B cell (primary cell): Measurements from ENCODE around the gene RHOV. TPM values are rescaled to one million over a fixed set of nuclear protein-coding genes. Genes with fewer than 3 reads are reported as not detected.
A peak's percentile ranks its signal among the peaks of the same experiment; 100 is the strongest.

Experiments
- ATAC-seq: fragments of 200-7000 bp; cut with Tn5 transposase; one replicate; pipeline ENCODE4 v1.10.0; 2021; ENCODE audit warnings: low read depth, mild to moderate bottlenecking, moderate number of reproducible peaks, moderate library complexity
- CTCF ChIA-PET: fragments of 350-600 bp; sonication (Branson Sonifier 250); formaldehyde crosslinking; loops from one replicate; lab custom pipeline; 2021; ENCODE audit warnings: antibody characterized with exemption, inconsistent platforms; lab: Charles Lee
- POLR2A ChIA-PET: fragments of 350-600 bp; sonication (Branson Sonifier 250); formaldehyde crosslinking; loops from one replicate; lab custom pipeline; 2021; ENCODE audit warnings: antibody characterized with exemption; lab: Charles Lee
- DNase-seq: peaks from one replicate; pipeline ENCODE4 v3.0.0; 2013
- H2AFZ ChIP-seq: 2 replicates; pipeline ENCODE4 v1.6.1; 2012; ENCODE audit warnings: mild to moderate bottlenecking, low read depth, low read length; ENCODE audit not compliant: insufficient read depth, poor library complexity, severe bottlenecking
- H3K27ac ChIP-seq, 2 donors: 1 replicate in 1 of 2; 2 replicates in 1 of 2; pipeline ENCODE4 v1.5.1; 2012 to 2013; ENCODE audit warnings: low read length in 2 of 2, mild to moderate bottlenecking in 2 of 2, moderate library complexity in 1 of 2
- H3K27me3 ChIP-seq, 4 experiments: fragments of 200-600 bp in 1 of 4; sonication (generic) in 1 of 4; replicated peaks in 1 of 4; 1 replicate in 2 of 4; 2 replicates in 2 of 4; pipeline versions ENCODE4 v1.6.1 to v1.7.0; 2013 to 2016; ENCODE audit warnings: low read length in 3 of 4, mild to moderate bottlenecking in 2 of 4, mixed read lengths in 1 of 4, moderate library complexity in 1 of 4; ENCODE audit not compliant: insufficient read depth in 4 of 4, control insufficient read depth in 3 of 4; ENCODE audit errors: control extremely low read depth in 1 of 4
- H3K36me3 ChIP-seq, 2 experiments: replicated peaks in 1 of 2; 1 replicate in 1 of 2; 2 replicates in 1 of 2; pipeline versions ENCODE4 v1.6.1 to v1.7.1; 2013; ENCODE audit warnings: low read length in 1 of 2; ENCODE audit not compliant: insufficient read depth in 2 of 2, control insufficient read depth in 1 of 2; ENCODE audit errors: control extremely low read depth in 1 of 2, extremely low read depth in 1 of 2
- H3K4me1 ChIP-seq, 2 donors: fragments of 200-600 bp in 1 of 2; sonication (generic) in 1 of 2; 1 replicate in 1 of 2; 2 replicates in 1 of 2; pipeline versions ENCODE4 v1.5.1 to v1.6.1; 2013 to 2017; ENCODE audit warnings: low read length in 2 of 2; ENCODE audit not compliant: control insufficient read depth in 2 of 2, insufficient read depth in 2 of 2
- H3K4me2 ChIP-seq: replicated peaks from 2 replicates; pipeline ENCODE3; 2012; ENCODE audit warnings: mild to moderate bottlenecking, low read depth, low read length; ENCODE audit not compliant: poor library complexity, severe bottlenecking
- H3K4me3 ChIP-seq, 5 experiments: fragments of 200-600 bp in 1 of 5; sonication (generic) in 1 of 5; 1 replicate in 3 of 5; 2 replicates in 2 of 5; pipeline versions ENCODE4 v1.5.1 to v1.7.0; 2011 to 2016; ENCODE audit warnings: low read length in 4 of 5, mild to moderate bottlenecking in 4 of 5, low read depth in 2 of 5, control low read depth in 1 of 5, moderate library complexity in 1 of 5; ENCODE audit not compliant: insufficient read depth in 1 of 5; ENCODE audit errors: control extremely low read depth in 1 of 5, extremely low read depth in 1 of 5
- H3K79me2 ChIP-seq: fragments of 200-600 bp; sonication (generic); one replicate; pipeline ENCODE4 v1.6.0; 2016; ENCODE audit warnings: low read length; ENCODE audit not compliant: control insufficient read depth, insufficient read depth
- H3K9ac ChIP-seq: fragments of 200-600 bp; sonication (generic); 2 replicates; pipeline ENCODE4 v1.6.1; 2017; ENCODE audit warnings: mild to moderate bottlenecking, low read length, moderate library complexity
- H3K9me3 ChIP-seq, 3 donors: one replicate each; pipeline versions ENCODE4 v1.6.1 to v1.7.1; 2013; ENCODE audit warnings: low read length in 2 of 3; ENCODE audit not compliant: control insufficient read depth in 2 of 3, insufficient read depth in 1 of 3; ENCODE audit errors: control extremely low read depth in 1 of 3
- H4K20me1 ChIP-seq: 2 replicates; pipeline ENCODE4 v1.6.0; 2012; ENCODE audit warnings: mild to moderate bottlenecking, low read length; ENCODE audit not compliant: insufficient read depth, control insufficient read depth, poor library complexity, severe bottlenecking
- H3K27ac Mint-ChIP-seq: one replicate; pipeline ENCODE4 v1.8.0; 2021; ENCODE audit warnings: mixed read lengths
- H3K27me3 Mint-ChIP-seq: one replicate; pipeline ENCODE4 v1.8.0; 2021; ENCODE audit warnings: mixed read lengths
- H3K4me1 Mint-ChIP-seq: one replicate; pipeline ENCODE4 v1.8.0; 2021; ENCODE audit warnings: mixed read lengths
- H3K4me3 Mint-ChIP-seq: one replicate; pipeline ENCODE4 v1.8.0; 2021; ENCODE audit warnings: mixed read lengths
- H3K9me3 Mint-ChIP-seq: one replicate; pipeline ENCODE4 v1.8.0; 2022; ENCODE audit warnings: mixed read lengths; ENCODE audit not compliant: insufficient read depth
- EZH2 ChIP-seq: IDR thresholded peaks from 2 replicates; pipeline ENCODE4 v1.6.1; 2012; ENCODE audit warnings: borderline replicate concordance, low read depth, mild to moderate bottlenecking, moderate library complexity, low read length; ENCODE audit not compliant: insufficient read depth, poor library complexity, severe bottlenecking
- WGBS: methylation state at CpG from one replicate; pipeline ENCODE4 v1.1.5; 2013; ENCODE audit warnings: missing lambda C conversion rate; ENCODE audit not compliant: insufficient coverage; 5-methylcytosine and 5-hydroxymethylcytosine counted together
- intact Hi-C: fragments of 100-400 bp; cut with micrococcal nuclease; formaldehyde crosslinking; loops from one replicate; pipeline ENCODE4 v1.10.0; 2022
- polyA plus RNA-seq: library from polyadenylated mRNA; depleted of rRNA; stranded (reverse); fragments of >200 nt; gene quantifications from 2 replicates; pipeline ENCODE4 v1.2.3, GENCODE V29; 2012
- total RNA-seq, 2 donors: library from RNA; stranded (reverse); fragments of 120-200 nt in 1 of 2; gene quantifications; 1 replicate in 1 of 2; 2 replicates in 1 of 2; pipeline versions ENCODE4 v1.2.3 to v1.2.4, GENCODE V29; 2013 to 2022
- TF ChIP-seq, protein P1 (sequence below): fragments of 200-600 bp; IDR thresholded peaks from one replicate; pipeline ENCODE4 v1.8.0; 2022; ENCODE audit warnings: antibody characterized with exemption, mild to moderate bottlenecking

The RHOV gene
- total and polyA plus RNA-seq, 2 donors (not counting 1 experiment from before 2014, with no cell fraction given): 0.54 TPM; not detected in 1

DNA sequence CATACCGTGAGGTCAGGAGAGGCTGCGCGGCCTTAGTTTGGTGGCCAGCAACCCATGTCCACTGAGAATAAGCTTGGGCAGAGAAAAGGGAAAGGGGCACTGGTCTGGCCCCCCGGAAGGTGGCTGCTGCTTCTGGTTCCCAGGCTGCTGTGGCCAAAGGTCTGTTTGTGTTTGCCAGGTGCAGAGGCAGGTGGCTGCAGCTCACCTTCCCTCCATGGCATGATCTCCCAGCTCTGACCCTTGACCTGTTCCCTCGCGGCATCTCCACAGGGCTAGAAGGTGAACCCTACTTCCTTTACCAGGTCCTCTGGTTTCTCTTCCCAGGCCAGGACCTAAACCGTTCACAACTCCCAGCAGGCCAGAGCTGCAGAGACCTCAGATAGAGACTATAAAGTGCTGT lies 34.1 kb upstream of the RHOV start:
- ChIA-PET POLR2A (interaction anchor here (2.0 to 3.5 kb wide), 2 partner anchors 13 to 323 kb away, joined by 5 to 28 read pairs; partner anchors contain the start of genes CHP1, EXD1 and VPS18), CTCF (interaction anchor here (1.0 to 9.5 kb wide), 6 partner anchors 15 to 323 kb away, joined by 3 to 176 read pairs (median 76); partner anchors contain the start of genes CHP1, DLL4 and VPS18)
- ATAC-seq: no peak
- Histone ChIP-seq H3K36me3 (peaks cover 0 to 7% of the 10 kb centered on the region in 2 experiments), H3K4me3 (no peak overlapping the region), H3K9ac (no peak overlapping the region), H3K9me3 (no peaks in the 10 kb centered on the region), H4K20me1 (peaks cover 3% of the 10 kb centered on the region), H3K4me1 (peaks cover 24 to 51% of the 10 kb centered on the region in 2 donors), H3K79me2 (no peaks in the 10 kb centered on the region), H2AFZ (peak overlapping the region; percentile 73), H3K4me2 (no peak overlapping the region), H3K27ac (peak overlapping the region; percentile 98 to 99), H3K27me3 (no peaks in the 10 kb centered on the region)
- TF ChIP-seq, protein P1, sequence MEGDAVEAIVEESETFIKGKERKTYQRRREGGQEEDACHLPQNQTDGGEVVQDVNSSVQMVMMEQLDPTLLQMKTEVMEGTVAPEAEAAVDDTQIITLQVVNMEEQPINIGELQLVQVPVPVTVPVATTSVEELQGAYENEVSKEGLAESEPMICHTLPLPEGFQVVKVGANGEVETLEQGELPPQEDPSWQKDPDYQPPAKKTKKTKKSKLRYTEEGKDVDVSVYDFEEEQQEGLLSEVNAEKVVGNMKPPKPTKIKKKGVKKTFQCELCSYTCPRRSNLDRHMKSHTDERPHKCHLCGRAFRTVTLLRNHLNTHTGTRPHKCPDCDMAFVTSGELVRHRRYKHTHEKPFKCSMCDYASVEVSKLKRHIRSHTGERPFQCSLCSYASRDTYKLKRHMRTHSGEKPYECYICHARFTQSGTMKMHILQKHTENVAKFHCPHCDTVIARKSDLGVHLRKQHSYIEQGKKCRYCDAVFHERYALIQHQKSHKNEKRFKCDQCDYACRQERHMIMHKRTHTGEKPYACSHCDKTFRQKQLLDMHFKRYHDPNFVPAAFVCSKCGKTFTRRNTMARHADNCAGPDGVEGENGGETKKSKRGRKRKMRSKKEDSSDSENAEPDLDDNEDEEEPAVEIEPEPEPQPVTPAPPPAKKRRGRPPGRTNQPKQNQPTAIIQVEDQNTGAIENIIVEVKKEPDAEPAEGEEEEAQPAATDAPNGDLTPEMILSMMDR: no peak
- TF ChIP-seq EZH2: no peak
- intact Hi-C loops: loop anchor here (10.0 kb wide), 3 partner anchors 507 to 987 kb away; partner anchors contain the start of genes MGA, RTF1 and SPTBN5
- peak overlapping the region; percentile 93 for H3K4me3 Mint-ChIP-seq
- DNase-seq: no peak
- 90% methylated on average over 3 of the region's 7 CpGs for WGBS
- H3K9me3 Mint-ChIP-seq: no peaks in the 10 kb centered on the region
- peaks cover 39% of the 10 kb centered on the region for H3K4me1 Mint-ChIP-seq
- peak overlapping the region; percentile 98 for H3K27ac Mint-ChIP-seq
- H3K27me3 Mint-ChIP-seq: no peaks in the 10 kb centered on the region
